Thoracic aorta (tissue), 2 donors: ENCODE measurements around the gene SLC23A2. TPM values are rescaled to one million over a fixed set of nuclear protein-coding genes. Genes with fewer than 3 reads are reported as not detected.

Experiments used
- ATAC-seq: fragments of 150-250 bp; one replicate; pipeline ENCODE4 v1.8.0; 2017; ENCODE audit warnings: low read depth; ENCODE audit not compliant: insufficient number of reproducible peaks, low FRiP score
- DNase-seq: peaks from one replicate; pipeline ENCODE4 v3.0.0-alpha.2; 2020; ENCODE audit warnings: low spot score
- H3K27ac ChIP-seq, 2 donors: fragments of 200-600 bp; sonication (generic); 1 replicate in 1 of 2; 2 replicates in 1 of 2; pipeline ENCODE4 v1.5.1; 2016; ENCODE audit warnings: mild to moderate bottlenecking in 2 of 2, moderate library complexity in 2 of 2
- H3K27me3 ChIP-seq: fragments of 200-600 bp; sonication (generic); replicated peaks from 2 replicates; pipeline ENCODE4 v1.6.0; 2016; ENCODE audit warnings: mild to moderate bottlenecking; ENCODE audit not compliant: insufficient read depth
- H3K36me3 ChIP-seq: fragments of 200-600 bp; sonication (generic); one replicate; pipeline ENCODE4 v1.5.1; 2016
- H3K4me1 ChIP-seq, 2 donors: fragments of 200-600 bp; sonication (generic); 1 replicate in 1 of 2; 2 replicates in 1 of 2; pipeline versions ENCODE4 v1.5.1 to v1.6.0; 2016; ENCODE audit warnings: low read depth in 2 of 2, mild to moderate bottlenecking in 1 of 2; ENCODE audit not compliant: control insufficient read depth in 1 of 2
- H3K4me3 ChIP-seq: fragments of 200-600 bp; sonication (generic); 2 replicates; pipeline ENCODE4 v1.5.1; 2016; ENCODE audit warnings: mild to moderate bottlenecking
- H3K9me3 ChIP-seq: fragments of 200-600 bp; sonication (generic); 2 replicates; pipeline ENCODE4 v1.5.1; 2016
- total RNA-seq, 2 donors: library from RNA; depleted of rRNA; stranded (reverse); fragments of >200 nt; gene quantifications; one replicate each; pipeline versions ENCODE4 v1.1.0 to v1.2.3, GENCODE V29; 2016
- TF ChIP-seq, protein P1 (sequence below): fragments of 200-600 bp; sonication (generic); IDR thresholded peaks from one replicate; pipeline ENCODE4 v1.5.1; 2019; ENCODE audit warnings: antibody characterized with exemption

The SLC23A2 gene
- total RNA-seq, 2 donors from 2014 or later = 32.1 to 51.9 TPM

DNA sequence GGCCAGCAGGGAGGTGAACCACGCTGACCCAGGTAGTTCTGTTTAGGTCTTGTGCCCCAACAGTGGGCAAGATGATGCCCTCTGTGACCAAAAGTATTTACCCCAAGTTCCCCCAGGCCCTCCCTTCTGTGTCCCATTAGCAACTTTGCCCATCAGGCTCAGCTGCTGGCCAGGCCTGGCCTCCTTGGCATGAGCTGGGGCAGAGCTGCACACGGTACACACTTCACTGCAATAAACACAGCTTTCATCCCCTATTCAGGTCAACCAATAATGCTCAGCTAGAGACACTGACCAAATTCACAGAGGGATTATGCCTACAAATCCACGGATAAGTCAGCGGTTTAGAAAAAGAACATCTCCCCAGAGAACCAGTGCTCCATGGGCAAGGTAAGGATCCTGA lies 103.7 kb downstream of the SLC23A2 start:
- no peaks in the 10 kb centered on the region for H3K27me3 ChIP-seq
- no peaks in the 10 kb centered on the region for H3K9me3 ChIP-seq
- H3K36me3 ChIP-seq = no peaks in the 10 kb centered on the region
- no peak overlapping the region for H3K27ac ChIP-seq
- DNase-seq = no peak
- no peak overlapping the region for H3K4me3 ChIP-seq
- no peak for ATAC-seq
- TF ChIP-seq, protein P1, sequence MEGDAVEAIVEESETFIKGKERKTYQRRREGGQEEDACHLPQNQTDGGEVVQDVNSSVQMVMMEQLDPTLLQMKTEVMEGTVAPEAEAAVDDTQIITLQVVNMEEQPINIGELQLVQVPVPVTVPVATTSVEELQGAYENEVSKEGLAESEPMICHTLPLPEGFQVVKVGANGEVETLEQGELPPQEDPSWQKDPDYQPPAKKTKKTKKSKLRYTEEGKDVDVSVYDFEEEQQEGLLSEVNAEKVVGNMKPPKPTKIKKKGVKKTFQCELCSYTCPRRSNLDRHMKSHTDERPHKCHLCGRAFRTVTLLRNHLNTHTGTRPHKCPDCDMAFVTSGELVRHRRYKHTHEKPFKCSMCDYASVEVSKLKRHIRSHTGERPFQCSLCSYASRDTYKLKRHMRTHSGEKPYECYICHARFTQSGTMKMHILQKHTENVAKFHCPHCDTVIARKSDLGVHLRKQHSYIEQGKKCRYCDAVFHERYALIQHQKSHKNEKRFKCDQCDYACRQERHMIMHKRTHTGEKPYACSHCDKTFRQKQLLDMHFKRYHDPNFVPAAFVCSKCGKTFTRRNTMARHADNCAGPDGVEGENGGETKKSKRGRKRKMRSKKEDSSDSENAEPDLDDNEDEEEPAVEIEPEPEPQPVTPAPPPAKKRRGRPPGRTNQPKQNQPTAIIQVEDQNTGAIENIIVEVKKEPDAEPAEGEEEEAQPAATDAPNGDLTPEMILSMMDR = no peak
- H3K4me1 ChIP-seq = peaks cover 0 to 14% of the 10 kb centered on the region in 2 donors

DNA sequence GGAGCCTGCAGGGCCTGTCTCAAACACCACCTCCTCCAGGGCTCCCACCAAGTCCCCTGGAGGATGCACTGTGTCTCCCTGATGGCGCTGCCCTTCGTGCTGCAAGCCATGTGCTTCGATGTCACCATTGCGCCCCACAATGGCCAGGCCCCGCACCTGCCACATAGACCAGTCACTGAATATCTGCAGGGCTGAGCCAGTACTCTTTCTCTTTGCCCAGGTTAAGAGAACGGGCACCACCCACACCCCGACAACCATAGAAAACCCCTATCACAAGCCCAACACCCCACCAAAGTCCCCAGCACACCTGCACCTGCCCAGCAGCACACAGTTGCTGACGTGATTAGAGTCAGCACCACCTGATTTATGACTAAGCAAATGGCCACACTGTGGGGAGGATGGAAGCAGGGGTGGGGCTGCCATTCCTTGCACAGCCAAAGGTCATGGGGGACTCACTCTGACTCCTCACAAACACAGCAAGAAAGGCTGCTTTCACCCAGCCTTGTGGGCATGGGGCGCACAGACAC lies 104.3 kb downstream of the SLC23A2 start:
- Histone ChIP-seq H3K4me1 (peaks cover 0 to 14% of the 10 kb centered on the region in 2 donors), H3K27me3 (no peaks in the 10 kb centered on the region), H3K9me3 (no peaks in the 10 kb centered on the region), H3K36me3 (no peaks in the 10 kb centered on the region), H3K4me3 (no peak overlapping the region), H3K27ac (no peak overlapping the region)
- ATAC-seq = no peak
- TF ChIP-seq, protein P1 = no peak
- DNase-seq = no peak

DNA sequence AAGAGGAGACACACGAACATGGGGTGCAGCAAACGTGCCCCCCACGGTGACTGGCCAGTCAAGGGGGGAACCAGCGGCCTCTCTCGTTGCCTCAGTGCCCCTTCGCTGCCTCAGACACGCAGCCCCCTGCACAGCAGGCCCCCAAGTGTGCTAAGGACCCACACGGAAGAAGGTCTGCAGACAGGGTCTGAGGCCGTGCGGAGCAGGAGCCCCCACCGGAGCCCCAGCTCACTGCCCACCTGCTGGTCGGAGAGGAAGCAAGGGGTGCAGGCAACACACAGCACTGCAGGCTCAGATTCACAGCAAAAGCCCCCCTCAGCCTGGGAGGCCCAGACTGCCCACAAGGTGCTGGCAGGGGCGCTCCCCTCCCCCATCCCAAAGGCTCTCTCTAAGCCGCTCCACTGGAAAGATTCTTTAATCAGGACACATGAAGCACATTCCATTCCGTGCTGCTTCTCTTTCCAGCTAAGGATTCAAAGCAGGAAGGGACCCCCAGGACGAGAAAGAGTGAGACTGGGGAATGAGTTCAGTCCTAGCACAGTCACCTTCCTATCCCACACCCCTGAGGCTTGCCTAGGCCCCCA lies 105.1 kb downstream of the SLC23A2 start:
- Histone ChIP-seq H3K9me3 (no peaks in the 10 kb centered on the region), H3K27ac (no peak overlapping the region), H3K36me3 (no peaks in the 10 kb centered on the region), H3K27me3 (no peaks in the 10 kb centered on the region), H3K4me1 (peaks cover 0 to 14% of the 10 kb centered on the region in 2 donors), H3K4me3 (no peak overlapping the region)
- TF ChIP-seq, protein P1 = no peak
- ATAC-seq = no peak
- DNase-seq = no peak

GRCh38 chr20:4894981-4895381 lies 106.3 kb downstream of the SLC23A2 start:
- H3K4me3 ChIP-seq = no peak overlapping the region
- H3K36me3 ChIP-seq = no peaks in the 10 kb centered on the region
- DNase-seq (no peak), ATAC-seq (no peak)
- TF ChIP-seq, protein P1 = no peak
- H3K9me3 ChIP-seq = no peaks in the 10 kb centered on the region
- no peak overlapping the region for H3K27ac ChIP-seq
- H3K4me1 ChIP-seq = peaks cover 0 to 14% of the 10 kb centered on the region in 2 donors
- no peaks in the 10 kb centered on the region for H3K27me3 ChIP-seq

- H3K4me3 ChIP-seq = no peak overlapping the region
- no peak for ATAC-seq
- H3K36me3 ChIP-seq = peaks cover 1% of the 10 kb centered on the region
- no peak overlapping the region for H3K27ac ChIP-seq
- no peaks in the 10 kb centered on the region for H3K27me3 ChIP-seq
- TF ChIP-seq, protein P1 = no peak
- H3K4me1 ChIP-seq = peaks cover 0 to 14% of the 10 kb centered on the region in 2 donors
- H3K9me3 ChIP-seq = no peaks in the 10 kb centered on the region
- DNase-seq = no peak
Observed at GRCh38 chr20:4894409-4894808, 106.9 kb downstream of the SLC23A2 start.
